GM12873 (cell line): ENCODE data around the gene C11orf24.

Experiments used
- CTCF ChIP-seq: IDR thresholded peaks from 2 replicates; pipeline ENCODE4 v1.5.1; 2012; ENCODE audit warnings: low read depth, mild to moderate bottlenecking, moderate library complexity, low read length, control low read depth; ENCODE audit not compliant: insufficient read depth; ENCODE audit errors: missing control alignments

The C11orf24 gene

GRCh38 chr11:68259122-68259959 lies 12.4 kb downstream of the C11orf24 start:
- no peak for TF ChIP-seq CTCF

- TF ChIP-seq CTCF, result no peak
These were observed 13.4 kb downstream of the C11orf24 start for GRCh38 chr11:68258363-68258765.

GRCh38 chr11:68257477-68258362 lies 14.1 kb downstream of the C11orf24 start:
- TF ChIP-seq CTCF, result peak; percentile 86

GRCh38 chr11:68256331-68256741 lies 15.4 kb downstream of the C11orf24 start:
- TF ChIP-seq CTCF, result no peak

GRCh38 chr11:68255526-68255925 lies 16.2 kb downstream of the C11orf24 start:
- no peak for TF ChIP-seq CTCF

GRCh38 chr11:68254421-68254820 lies 17.4 kb downstream of the C11orf24 start:
- no peak for TF ChIP-seq CTCF

GRCh38 chr11:68251765-68252164 lies 20.0 kb downstream of the C11orf24 start:
- no peak for TF ChIP-seq CTCF
